ENCODE data around the gene GNPTG. TPM values are rescaled to one million over a fixed set of nuclear protein-coding genes. Genes with fewer than 3 reads are reported as not detected.

GNPTG gene
- total and polyA plus RNA-seq, 9 of the 15 experiments (the other 6 are each of a cell fraction or from before 2014, with no cell fraction given): 0.69 to 33.3 (median 13.6) TPM

DNA sequence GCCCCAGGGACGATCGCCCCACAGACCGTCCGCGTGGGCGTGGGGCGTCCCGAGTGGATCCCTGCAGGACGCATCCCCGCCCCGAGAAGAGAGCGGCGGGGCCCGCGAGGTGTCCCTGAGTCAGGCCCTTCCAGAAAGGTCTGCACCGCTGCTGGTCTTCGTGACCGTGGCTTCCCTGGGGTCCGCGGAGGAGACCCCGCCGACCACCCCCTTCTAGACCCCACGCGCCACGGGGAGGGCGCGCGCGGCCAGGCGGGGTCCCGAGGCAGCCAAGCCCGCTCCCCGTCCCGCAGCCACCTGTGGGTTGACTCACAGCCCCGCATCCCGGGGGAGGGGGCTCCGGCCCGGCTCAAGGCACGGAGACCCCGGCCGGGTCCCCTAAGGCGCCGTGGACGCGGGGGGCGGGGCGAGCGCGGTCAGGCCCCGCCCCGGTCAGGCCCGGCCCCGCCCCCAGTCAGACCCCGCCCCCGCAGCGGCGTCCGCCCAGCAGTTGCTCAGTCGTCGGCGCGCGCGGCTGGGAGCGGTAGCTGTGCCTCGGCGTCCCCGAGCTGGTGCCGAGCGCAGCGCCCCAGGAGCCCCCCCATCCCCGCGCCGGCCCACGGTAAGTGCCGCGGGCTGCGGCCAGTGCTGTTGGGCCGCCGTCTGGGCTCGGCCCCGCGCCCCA lies 18.4 kb upstream of the GNPTG start, which contains the start of gene BAIAP3 (continued):
- TF ChIP-seq, protein P1, sequence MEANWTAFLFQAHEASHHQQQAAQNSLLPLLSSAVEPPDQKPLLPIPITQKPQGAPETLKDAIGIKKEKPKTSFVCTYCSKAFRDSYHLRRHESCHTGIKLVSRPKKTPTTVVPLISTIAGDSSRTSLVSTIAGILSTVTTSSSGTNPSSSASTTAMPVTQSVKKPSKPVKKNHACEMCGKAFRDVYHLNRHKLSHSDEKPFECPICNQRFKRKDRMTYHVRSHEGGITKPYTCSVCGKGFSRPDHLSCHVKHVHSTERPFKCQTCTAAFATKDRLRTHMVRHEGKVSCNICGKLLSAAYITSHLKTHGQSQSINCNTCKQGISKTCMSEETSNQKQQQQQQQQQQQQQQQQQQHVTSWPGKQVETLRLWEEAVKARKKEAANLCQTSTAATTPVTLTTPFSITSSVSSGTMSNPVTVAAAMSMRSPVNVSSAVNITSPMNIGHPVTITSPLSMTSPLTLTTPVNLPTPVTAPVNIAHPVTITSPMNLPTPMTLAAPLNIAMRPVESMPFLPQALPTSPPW (CRISPR knock-in tag; IDR thresholded peaks at IDR 0.05): peak; percentile 7; the same call in 1 of the 2 replicates
- no peak for TF ChIP-seq RBM17 (IDR thresholded peaks at IDR 0.05; ENCODE audit: borderline replicate concordance, low read depth, low read length)
- TF ChIP-seq KLF10 (CRISPR knock-in tag; IDR thresholded peaks at IDR 0.05): no peak
- TF ChIP-seq, protein P2, sequence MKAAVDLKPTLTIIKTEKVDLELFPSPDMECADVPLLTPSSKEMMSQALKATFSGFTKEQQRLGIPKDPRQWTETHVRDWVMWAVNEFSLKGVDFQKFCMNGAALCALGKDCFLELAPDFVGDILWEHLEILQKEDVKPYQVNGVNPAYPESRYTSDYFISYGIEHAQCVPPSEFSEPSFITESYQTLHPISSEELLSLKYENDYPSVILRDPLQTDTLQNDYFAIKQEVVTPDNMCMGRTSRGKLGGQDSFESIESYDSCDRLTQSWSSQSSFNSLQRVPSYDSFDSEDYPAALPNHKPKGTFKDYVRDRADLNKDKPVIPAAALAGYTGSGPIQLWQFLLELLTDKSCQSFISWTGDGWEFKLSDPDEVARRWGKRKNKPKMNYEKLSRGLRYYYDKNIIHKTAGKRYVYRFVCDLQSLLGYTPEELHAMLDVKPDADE (conservative IDR thresholded peaks at IDR 0.05; ENCODE audit: control insufficient read depth, low read depth, low read length): 0 out of 2 replicates have a peak, but pooled peaks have one; percentile 22
- TF ChIP-seq SAFB (IDR thresholded peaks at IDR 0.05; ENCODE audit: borderline replicate concordance, low read depth, low read length): peak; percentile 98
- peak; percentile 79 for TF ChIP-seq KDM5B (IDR thresholded peaks at IDR 0.05; ENCODE audit: insufficient replicate concordance, low read depth, low read length)
- no peak for TF ChIP-seq ZNF639 (CRISPR knock-in tag; conservative IDR thresholded peaks at IDR 0.05 in 1 of 2, IDR thresholded peaks at IDR 0.05 in 1 of 2)
- TF ChIP-seq ZFX (CRISPR knock-in tag; IDR thresholded peaks at IDR 0.05): no peak; the same call in 1 of the 2 replicates
- TF ChIP-seq, protein P3, sequence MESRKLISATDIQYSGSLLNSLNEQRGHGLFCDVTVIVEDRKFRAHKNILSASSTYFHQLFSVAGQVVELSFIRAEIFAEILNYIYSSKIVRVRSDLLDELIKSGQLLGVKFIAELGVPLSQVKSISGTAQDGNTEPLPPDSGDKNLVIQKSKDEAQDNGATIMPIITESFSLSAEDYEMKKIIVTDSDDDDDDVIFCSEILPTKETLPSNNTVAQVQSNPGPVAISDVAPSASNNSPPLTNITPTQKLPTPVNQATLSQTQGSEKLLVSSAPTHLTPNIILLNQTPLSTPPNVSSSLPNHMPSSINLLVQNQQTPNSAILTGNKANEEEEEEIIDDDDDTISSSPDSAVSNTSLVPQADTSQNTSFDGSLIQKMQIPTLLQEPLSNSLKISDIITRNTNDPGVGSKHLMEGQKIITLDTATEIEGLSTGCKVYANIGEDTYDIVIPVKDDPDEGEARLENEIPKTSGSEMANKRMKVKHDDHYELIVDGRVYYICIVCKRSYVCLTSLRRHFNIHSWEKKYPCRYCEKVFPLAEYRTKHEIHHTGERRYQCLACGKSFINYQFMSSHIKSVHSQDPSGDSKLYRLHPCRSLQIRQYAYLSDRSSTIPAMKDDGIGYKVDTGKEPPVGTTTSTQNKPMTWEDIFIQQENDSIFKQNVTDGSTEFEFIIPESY (CRISPR knock-in tag; IDR thresholded peaks at IDR 0.05): peak; percentile 16; the same call in 1 of the 2 replicates
- TF ChIP-seq CSDE1 (IDR thresholded peaks at IDR 0.05): no peak
- TF ChIP-seq MTA3 (IDR thresholded peaks at IDR 0.05; ENCODE audit: borderline replicate concordance): peak; percentile 30; the same call in 1 of the 2 replicates
- peak; percentile 88 for TF ChIP-seq TAF1 (IDR thresholded peaks at IDR 0.05; ENCODE audit: control insufficient read depth, extremely low read depth, insufficient read depth, low read length, severe bottlenecking)
- TF ChIP-seq, protein P4, sequence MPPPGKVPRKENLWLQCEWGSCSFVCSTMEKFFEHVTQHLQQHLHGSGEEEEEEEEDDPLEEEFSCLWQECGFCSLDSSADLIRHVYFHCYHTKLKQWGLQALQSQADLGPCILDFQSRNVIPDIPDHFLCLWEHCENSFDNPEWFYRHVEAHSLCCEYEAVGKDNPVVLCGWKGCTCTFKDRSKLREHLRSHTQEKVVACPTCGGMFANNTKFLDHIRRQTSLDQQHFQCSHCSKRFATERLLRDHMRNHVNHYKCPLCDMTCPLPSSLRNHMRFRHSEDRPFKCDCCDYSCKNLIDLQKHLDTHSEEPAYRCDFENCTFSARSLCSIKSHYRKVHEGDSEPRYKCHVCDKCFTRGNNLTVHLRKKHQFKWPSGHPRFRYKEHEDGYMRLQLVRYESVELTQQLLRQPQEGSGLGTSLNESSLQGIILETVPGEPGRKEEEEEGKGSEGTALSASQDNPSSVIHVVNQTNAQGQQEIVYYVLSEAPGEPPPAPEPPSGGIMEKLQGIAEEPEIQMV (tag; conservative IDR thresholded peaks at IDR 0.05; ENCODE audit: low read depth): peak; percentile 80
- no peak for TF ChIP-seq ZNF175 (CRISPR knock-in tag; IDR thresholded peaks at IDR 0.05; ENCODE audit: low read depth)
- peak; percentile 11; the same call in 1 of the 2 replicates for TF ChIP-seq HDAC2 (IDR thresholded peaks at IDR 0.05)
- no peak for TF ChIP-seq ZNF239 (CRISPR knock-in tag; IDR thresholded peaks at IDR 0.05)
- TF ChIP-seq ERF (CRISPR knock-in tag; IDR thresholded peaks at IDR 0.05): peak; percentile 41; the same call in 1 of the 2 replicates
- TF ChIP-seq PHF8 (IDR thresholded peaks at IDR 0.05; ENCODE audit: borderline replicate concordance, low read length): peak; percentile 69; the same call in 1 of the 2 replicates
